Measurements from ENCODE around the gene BCL2A1. TPM values are rescaled to one million over a fixed set of nuclear protein-coding genes. Genes with fewer than 3 reads are reported as not detected.

BCL2A1 gene
- total RNA-seq, 1 experiment from 2014 or later: not detected

- Histone ChIP-seq H3K4me1 (no peaks in the 10 kb centered on the region), H3K36me3 (ENCODE audit: control insufficient read depth, insufficient read depth, low read length) (no peaks in the 10 kb centered on the region), H3K27me3 (replicated peaks; ENCODE audit: control insufficient read depth, insufficient read depth, low read length) (no peaks in the 10 kb centered on the region; the same call in 1 of the 2 replicates), H3K4me3 (ENCODE audit: low read depth, low read length) (no peak overlapping the region), H3K9me3 (no peaks in the 10 kb centered on the region)
- no peak overlapping the region for H3K4me3 Mint-ChIP-seq (ENCODE audit: unreplicated experiment)
- H3K4me1 Mint-ChIP-seq (ENCODE audit: low read depth, unreplicated experiment): no peaks in the 10 kb centered on the region
- H3K27ac Mint-ChIP-seq (ENCODE audit: unreplicated experiment): no peak overlapping the region
- intact Hi-C loops (cut with micrococcal nuclease; ENCODE audit: unreplicated experiment): no loop called here
- ChIA-PET POLR2A (no interaction called here), CTCF (no interaction called here)
- no peak for TF ChIP-seq CTCF (IDR thresholded peaks at IDR 0.05; ENCODE audit: insufficient read depth in 1 of 2, low read depth in 1 of 2, low read length in 1 of 2, severe bottlenecking in 1 of 2, unreplicated experiment in 1 of 2)
- no peaks in the 10 kb centered on the region for H3K9me3 Mint-ChIP-seq (ENCODE audit: unreplicated experiment)
- no TSS peak for BruUV-seq (replicated peaks)
- no peaks in the 10 kb centered on the region for H3K36me3 Mint-ChIP-seq (ENCODE audit: insufficient read depth, unreplicated experiment)
- DNase-seq: no peak
- no peaks in the 10 kb centered on the region for H3K27me3 Mint-ChIP-seq (ENCODE audit: insufficient read depth, unreplicated experiment)
Measured at GRCh38 chr15:79948095-79948695, 22.8 kb downstream of the BCL2A1 start.

GRCh38 chr15:79947009-79947408 is 24.0 kb downstream of the BCL2A1 start:
- POLR2A ChIA-PET: no interaction called here
- BruUV-seq (replicated peaks): no TSS peak
- no peaks in the 10 kb centered on the region; the same call in 1 of the 2 replicates for H3K27me3 ChIP-seq (replicated peaks; ENCODE audit: control insufficient read depth, insufficient read depth, low read length)
- H3K4me3 ChIP-seq (ENCODE audit: low read depth, low read length): no peak overlapping the region
- H3K36me3 ChIP-seq (ENCODE audit: control insufficient read depth, insufficient read depth, low read length): no peaks in the 10 kb centered on the region
- intact Hi-C loops (cut with micrococcal nuclease; ENCODE audit: unreplicated experiment): no loop called here
- no peak for TF ChIP-seq CTCF (IDR thresholded peaks at IDR 0.05; ENCODE audit: insufficient read depth in 1 of 2, low read depth in 1 of 2, low read length in 1 of 2, severe bottlenecking in 1 of 2, unreplicated experiment in 1 of 2)
- H3K9me3 ChIP-seq: no peaks in the 10 kb centered on the region
- H3K4me1 ChIP-seq: no peaks in the 10 kb centered on the region
- Mint-ChIP-seq H3K36me3 (ENCODE audit: insufficient read depth, unreplicated experiment) (no peaks in the 10 kb centered on the region), H3K9me3 (ENCODE audit: unreplicated experiment) (no peaks in the 10 kb centered on the region), H3K4me3 (ENCODE audit: unreplicated experiment) (no peak overlapping the region), H3K27ac (ENCODE audit: unreplicated experiment) (no peak overlapping the region), H3K27me3 (ENCODE audit: insufficient read depth, unreplicated experiment) (peaks cover 1% of the 10 kb centered on the region), H3K4me1 (ENCODE audit: low read depth, unreplicated experiment) (no peaks in the 10 kb centered on the region)
- CTCF ChIA-PET: no interaction called here
- no peak for DNase-seq

- Mint-ChIP-seq H3K27ac (ENCODE audit: unreplicated experiment) (no peak overlapping the region), H3K36me3 (ENCODE audit: insufficient read depth, unreplicated experiment) (no peaks in the 10 kb centered on the region), H3K4me1 (ENCODE audit: low read depth, unreplicated experiment) (no peaks in the 10 kb centered on the region), H3K27me3 (ENCODE audit: insufficient read depth, unreplicated experiment) (peaks cover 6% of the 10 kb centered on the region), H3K9me3 (ENCODE audit: unreplicated experiment) (no peaks in the 10 kb centered on the region), H3K4me3 (ENCODE audit: unreplicated experiment) (no peak overlapping the region)
- no peaks in the 10 kb centered on the region for H3K36me3 ChIP-seq (ENCODE audit: control insufficient read depth, insufficient read depth, low read length)
- no peaks in the 10 kb centered on the region; the same call in 1 of the 2 replicates for H3K27me3 ChIP-seq (replicated peaks; ENCODE audit: control insufficient read depth, insufficient read depth, low read length)
- no peak overlapping the region for H3K4me3 ChIP-seq (ENCODE audit: low read depth, low read length)
- no peak for TF ChIP-seq CTCF (IDR thresholded peaks at IDR 0.05; ENCODE audit: insufficient read depth in 1 of 2, low read depth in 1 of 2, low read length in 1 of 2, severe bottlenecking in 1 of 2, unreplicated experiment in 1 of 2)
- H3K4me1 ChIP-seq: no peaks in the 10 kb centered on the region
- BruUV-seq (replicated peaks): no TSS peak
- H3K9me3 ChIP-seq: no peaks in the 10 kb centered on the region
- POLR2A ChIA-PET: no interaction called here
- CTCF ChIA-PET: no interaction called here
- intact Hi-C loops (cut with micrococcal nuclease; ENCODE audit: unreplicated experiment): no loop called here
- DNase-seq: no peak
Measured at GRCh38 chr15:79944622-79945021, 26.4 kb downstream of the BCL2A1 start.
